Fibroblast of the aortic adventitia (primary cell): Measurements from ENCODE around the gene MGMT. TPM values are rescaled to one million over a fixed set of nuclear protein-coding genes. Genes with fewer than 3 reads are reported as not detected.

Experiments used
- DNase-seq: peaks from one replicate; pipeline ENCODE4 v3.0.0-alpha.2; 2010; ENCODE audit warnings: low read depth
- H3K4me3 ChIP-seq: 2 replicates; pipeline ENCODE4 v1.5.1; 2011; ENCODE audit warnings: low read depth, mild to moderate bottlenecking, control low read depth, low read length, moderate library complexity
- total RNA-seq: library from RNA; depleted of rRNA; stranded (reverse); fragments of >200 nt; gene quantifications from 2 replicates; pipeline ENCODE4 v1.2.3, GENCODE V29; 2012; ENCODE audit warnings: low replicate concordance
- TF ChIP-seq, protein P1 (sequence below): IDR thresholded peaks from 2 replicates; pipeline ENCODE4 v1.5.1; 2011; ENCODE audit warnings: mild to moderate bottlenecking, low read length, control low read depth, inconsistent platforms; ENCODE audit not compliant: insufficient read depth

Gene MGMT
- total RNA-seq, 1 donor: 21.8 TPM

DNA sequence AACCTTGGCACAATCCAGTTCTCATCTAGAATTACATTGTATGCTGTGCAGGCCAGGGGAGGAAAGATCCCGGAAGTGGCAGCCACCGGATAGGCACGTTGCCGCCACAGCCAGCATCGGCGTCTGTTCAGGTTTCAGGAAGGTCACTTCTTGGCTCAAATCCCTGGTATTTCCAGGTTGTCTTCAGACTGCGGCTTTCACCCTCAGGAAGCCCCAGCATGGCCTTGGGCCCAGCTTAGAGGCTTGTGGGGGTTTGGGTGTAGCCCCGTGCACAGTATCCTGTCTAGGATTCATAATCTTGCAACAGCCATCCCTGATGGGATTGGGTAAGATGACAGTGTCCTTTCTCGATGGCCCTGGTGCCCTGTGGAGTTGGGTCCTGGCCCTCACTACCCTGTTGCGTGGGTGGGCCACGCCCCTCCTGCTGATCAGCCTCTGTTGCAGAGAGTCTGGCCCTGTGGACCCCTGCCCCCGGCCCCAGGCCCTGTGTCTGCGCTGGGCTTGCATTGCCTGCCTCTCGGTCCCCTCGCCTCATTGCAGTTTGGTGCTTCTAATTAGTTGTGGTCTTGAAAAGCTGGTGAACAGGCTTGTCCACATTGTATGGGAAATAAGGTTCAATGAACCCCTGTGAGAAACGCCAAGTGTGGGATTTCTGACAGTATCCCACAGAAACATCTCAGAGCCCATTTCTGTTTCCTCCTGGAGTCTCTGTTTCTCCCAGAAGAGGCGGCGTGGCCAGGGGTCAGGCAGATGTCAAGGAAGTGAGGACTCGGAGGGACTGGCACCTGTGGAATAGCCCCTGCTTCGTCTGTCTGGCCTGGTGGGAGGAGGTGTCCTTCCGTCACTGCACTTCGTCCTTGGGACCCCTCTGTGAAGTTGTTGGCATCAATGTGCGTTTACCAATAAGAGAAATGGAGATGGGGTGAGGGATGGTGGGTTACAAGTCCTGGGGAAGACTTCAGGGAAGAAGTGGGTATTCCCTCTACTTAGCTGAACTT is 77.5 kb downstream of the MGMT start:
- TF ChIP-seq, protein P1, sequence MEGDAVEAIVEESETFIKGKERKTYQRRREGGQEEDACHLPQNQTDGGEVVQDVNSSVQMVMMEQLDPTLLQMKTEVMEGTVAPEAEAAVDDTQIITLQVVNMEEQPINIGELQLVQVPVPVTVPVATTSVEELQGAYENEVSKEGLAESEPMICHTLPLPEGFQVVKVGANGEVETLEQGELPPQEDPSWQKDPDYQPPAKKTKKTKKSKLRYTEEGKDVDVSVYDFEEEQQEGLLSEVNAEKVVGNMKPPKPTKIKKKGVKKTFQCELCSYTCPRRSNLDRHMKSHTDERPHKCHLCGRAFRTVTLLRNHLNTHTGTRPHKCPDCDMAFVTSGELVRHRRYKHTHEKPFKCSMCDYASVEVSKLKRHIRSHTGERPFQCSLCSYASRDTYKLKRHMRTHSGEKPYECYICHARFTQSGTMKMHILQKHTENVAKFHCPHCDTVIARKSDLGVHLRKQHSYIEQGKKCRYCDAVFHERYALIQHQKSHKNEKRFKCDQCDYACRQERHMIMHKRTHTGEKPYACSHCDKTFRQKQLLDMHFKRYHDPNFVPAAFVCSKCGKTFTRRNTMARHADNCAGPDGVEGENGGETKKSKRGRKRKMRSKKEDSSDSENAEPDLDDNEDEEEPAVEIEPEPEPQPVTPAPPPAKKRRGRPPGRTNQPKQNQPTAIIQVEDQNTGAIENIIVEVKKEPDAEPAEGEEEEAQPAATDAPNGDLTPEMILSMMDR: no peak
- no peak for DNase-seq
- H3K4me3 ChIP-seq: no peak overlapping the region

DNA sequence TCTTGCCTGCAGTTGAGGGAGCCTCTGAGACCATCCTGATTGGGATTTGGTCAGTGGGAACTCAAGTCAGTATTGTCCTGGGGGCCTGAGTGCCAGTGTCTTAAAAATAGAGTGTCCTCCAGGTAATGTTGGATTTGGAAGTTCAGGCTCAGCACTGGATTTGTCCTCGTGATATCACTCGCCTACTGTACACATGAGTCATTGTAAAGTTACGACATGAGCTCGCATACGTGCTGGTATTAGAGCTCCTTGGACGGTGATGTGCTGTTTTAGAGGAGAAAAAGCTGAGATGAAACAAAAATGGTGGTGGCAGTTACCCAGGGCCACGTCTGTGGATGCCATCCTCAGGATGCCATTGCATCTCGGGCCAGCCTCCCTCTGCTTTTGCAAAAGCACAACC is 78.2 kb downstream of the MGMT start:
- TF ChIP-seq, protein P1: no peak
- DNase-seq: peak; percentile 5
- H3K4me3 ChIP-seq: no peak overlapping the region

DNA sequence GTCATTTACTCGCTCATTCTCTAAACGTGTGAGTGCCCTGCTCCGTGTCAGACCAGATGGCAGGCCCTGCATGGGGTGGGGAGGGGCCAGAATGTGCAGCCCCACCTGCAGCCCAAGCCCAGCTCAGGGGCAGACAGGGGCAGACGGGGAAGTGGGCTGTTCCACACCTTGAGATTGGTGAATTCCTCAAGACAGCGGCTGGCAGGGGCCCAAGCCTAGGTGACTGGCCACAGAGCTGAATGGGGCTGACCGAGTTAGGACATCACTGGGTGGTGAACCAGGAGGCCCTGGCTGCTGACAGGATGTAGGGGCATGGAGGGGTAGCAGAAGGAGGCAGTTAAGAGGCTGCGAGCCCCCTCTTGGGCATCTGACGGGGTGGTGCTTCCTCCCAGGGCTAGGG is 79.1 kb downstream of the MGMT start:
- DNase-seq: no peak
- no peak overlapping the region for H3K4me3 ChIP-seq
- TF ChIP-seq, protein P1: no peak

DNA sequence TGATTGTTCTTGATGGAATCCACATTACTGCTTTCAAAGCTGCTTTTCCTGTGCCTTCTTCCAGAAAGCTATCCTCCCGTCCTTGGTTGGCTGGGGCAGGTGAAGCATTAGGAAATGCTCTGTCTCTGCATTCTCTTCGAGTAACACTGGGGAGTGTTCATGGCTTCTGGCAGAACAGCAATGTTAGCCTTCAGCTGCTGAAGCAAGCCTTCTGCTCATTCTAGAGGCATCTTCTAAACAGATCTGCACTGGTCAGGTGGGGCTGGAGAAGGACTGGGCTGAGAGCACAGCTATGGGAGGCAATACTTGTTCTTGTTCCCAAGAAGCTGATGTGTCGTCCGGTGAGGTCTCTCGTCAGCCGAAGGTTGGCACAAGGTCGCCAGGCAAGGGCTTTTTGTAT is 80.6 kb downstream of the MGMT start:
- no peak for DNase-seq
- TF ChIP-seq, protein P1: no peak
- H3K4me3 ChIP-seq: no peak overlapping the region

DNA sequence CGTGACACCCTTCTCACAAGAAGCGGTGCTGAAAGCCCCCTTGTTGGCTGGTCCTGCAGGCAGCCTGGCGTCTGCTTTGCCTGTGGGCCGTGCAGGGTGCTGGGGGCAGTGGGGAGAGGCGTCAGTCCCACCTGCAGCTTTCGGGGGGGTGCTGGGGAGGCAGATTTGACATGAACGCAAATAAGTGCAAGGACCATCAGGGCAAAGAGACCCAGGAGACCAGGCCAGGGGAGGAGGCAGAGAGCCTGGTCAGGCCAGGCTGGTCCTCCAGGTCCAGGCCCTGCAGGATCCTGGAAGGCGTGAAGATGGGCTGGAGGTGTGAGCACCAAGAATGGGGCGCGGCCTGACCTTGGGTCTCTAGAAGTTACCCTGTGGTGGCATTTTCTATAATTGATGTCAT is 81.6 kb downstream of the MGMT start:
- no peak for DNase-seq
- TF ChIP-seq, protein P1: no peak
- H3K4me3 ChIP-seq: no peak overlapping the region

DNA sequence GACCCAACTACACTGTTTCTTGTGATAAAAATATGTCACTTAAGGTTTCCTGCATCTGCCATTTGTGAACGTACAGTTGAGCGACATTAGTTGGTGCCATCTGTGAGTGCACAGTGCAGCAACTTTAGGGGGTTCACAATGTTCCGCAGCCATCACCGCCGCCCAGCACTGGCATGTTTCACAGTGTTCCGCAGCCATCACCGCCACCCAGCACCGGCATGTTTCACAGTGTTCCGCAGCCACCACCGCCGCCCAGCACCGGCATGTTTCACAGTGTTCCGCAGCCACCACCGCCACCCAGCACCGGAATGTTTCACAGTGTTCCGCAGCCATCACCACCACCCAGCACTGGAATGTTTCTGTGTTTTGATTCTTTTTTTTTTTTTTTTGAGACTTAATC is 83.0 kb downstream of the MGMT start:
- no peak for DNase-seq
- TF ChIP-seq, protein P1: no peak
- H3K4me3 ChIP-seq: no peak overlapping the region
